Ishikawa (cell line): ENCODE measurements around the gene TNFSF4.

Experiments
- CEBPB ChIP-seq: IDR thresholded peaks from 2 replicates; pipeline ENCODE4 v1.6.1; 2012
- CREB1 ChIP-seq: IDR thresholded peaks from 2 replicates; pipeline ENCODE4 v1.6.1; 2012; ENCODE audit warnings: low read depth
- EGR1 ChIP-seq: IDR thresholded peaks from 2 replicates; pipeline ENCODE4 v1.6.1; 2012
- EP300 ChIP-seq: IDR thresholded peaks from 2 replicates; pipeline ENCODE4 v1.6.1; 2012; ENCODE audit warnings: borderline replicate concordance
- FOXM1 ChIP-seq: IDR thresholded peaks from 2 replicates; pipeline ENCODE4 v1.6.1; 2012; ENCODE audit warnings: low read depth, borderline replicate concordance
- NFIC ChIP-seq: IDR thresholded peaks from 2 replicates; pipeline ENCODE4 v1.6.1; 2012
- RAD21 ChIP-seq: IDR thresholded peaks from 2 replicates; pipeline ENCODE4 v1.6.1; 2012; ENCODE audit warnings: low read depth
- TAF1 ChIP-seq: IDR thresholded peaks from 2 replicates; pipeline ENCODE4 v1.6.1; 2012; ENCODE audit warnings: low read depth, mild to moderate bottlenecking
- TCF12 ChIP-seq: IDR thresholded peaks from 2 replicates; pipeline ENCODE4 v1.6.1; 2012; ENCODE audit warnings: low read depth
- TEAD4 ChIP-seq: IDR thresholded peaks from 2 replicates; pipeline ENCODE4 v1.6.1; 2012
- YY1 ChIP-seq: IDR thresholded peaks from 2 replicates; pipeline ENCODE4 v1.6.1; 2012; ENCODE audit warnings: low read depth
- ZBTB7A ChIP-seq: IDR thresholded peaks from 2 replicates; pipeline ENCODE4 v1.6.1; 2012; ENCODE audit warnings: low read depth
- TF ChIP-seq, protein P1 (sequence below): IDR thresholded peaks from 2 replicates; pipeline ENCODE4 v1.6.1; 2012
- TF ChIP-seq, protein P2 (sequence below): IDR thresholded peaks from 2 replicates; pipeline ENCODE4 v1.6.1; 2012
- TF ChIP-seq, protein P3 (sequence below): IDR thresholded peaks from 2 replicates; pipeline ENCODE4 v1.6.1; 2012; ENCODE audit warnings: low read depth, mild to moderate bottlenecking

Gene TNFSF4

DNA sequence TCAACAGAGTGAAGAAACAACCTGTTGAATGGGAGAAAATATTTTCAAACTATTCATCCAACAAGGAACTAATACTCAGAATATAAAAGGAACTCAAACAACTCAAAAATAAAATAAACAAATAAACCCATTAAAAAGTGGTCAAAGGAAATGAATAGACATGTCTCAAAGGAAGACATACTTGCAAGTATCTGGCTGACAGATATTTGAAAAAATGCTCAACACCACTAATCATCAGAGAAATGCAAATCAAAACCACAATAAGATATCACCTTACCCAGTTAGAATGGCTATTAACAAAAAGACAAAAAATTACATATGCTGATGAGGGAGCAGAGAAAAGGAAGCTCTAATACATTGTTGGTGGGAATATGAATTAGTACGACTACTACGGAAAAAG lies 38.2 kb downstream of the TNFSF4 start:
- TF ChIP-seq TCF12, result no peak
- TF ChIP-seq, protein P1, sequence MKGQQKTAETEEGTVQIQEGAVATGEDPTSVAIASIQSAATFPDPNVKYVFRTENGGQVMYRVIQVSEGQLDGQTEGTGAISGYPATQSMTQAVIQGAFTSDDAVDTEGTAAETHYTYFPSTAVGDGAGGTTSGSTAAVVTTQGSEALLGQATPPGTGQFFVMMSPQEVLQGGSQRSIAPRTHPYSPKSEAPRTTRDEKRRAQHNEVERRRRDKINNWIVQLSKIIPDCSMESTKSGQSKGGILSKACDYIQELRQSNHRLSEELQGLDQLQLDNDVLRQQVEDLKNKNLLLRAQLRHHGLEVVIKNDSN, result no peak
- TF ChIP-seq, protein P2, sequence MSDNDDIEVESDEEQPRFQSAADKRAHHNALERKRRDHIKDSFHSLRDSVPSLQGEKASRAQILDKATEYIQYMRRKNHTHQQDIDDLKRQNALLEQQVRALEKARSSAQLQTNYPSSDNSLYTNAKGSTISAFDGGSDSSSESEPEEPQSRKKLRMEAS, result no peak

DNA sequence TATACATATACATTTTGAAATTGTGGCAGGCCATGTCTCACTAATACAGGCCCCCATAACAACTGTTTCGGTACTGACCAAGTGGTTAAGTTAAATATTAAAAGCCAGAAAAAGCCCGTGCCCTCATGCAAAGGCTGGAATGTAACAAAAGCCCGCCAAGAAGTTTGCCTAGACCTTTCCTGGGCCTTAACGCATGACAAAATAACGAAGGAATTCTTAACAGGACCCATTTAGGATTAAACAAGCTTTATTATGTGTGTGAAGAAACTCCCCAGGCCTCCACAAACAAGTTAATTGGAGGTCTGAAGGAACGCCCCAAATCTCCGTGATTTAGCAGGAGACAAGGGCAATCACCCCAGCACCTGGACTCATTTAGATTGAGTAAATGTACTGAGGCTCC lies 42.4 kb downstream of the TNFSF4 start:
- TF ChIP-seq, protein P1, result no peak
- TF ChIP-seq, protein P2, result no peak
- TF ChIP-seq RAD21 (no peak), EGR1 (no peak), CREB1 (no peak), CEBPB (no peak), NFIC (no peak), TEAD4 (no peak), YY1 (no peak), FOXM1 (no peak), TAF1 (no peak), TCF12 (no peak), EP300 (no peak)

DNA sequence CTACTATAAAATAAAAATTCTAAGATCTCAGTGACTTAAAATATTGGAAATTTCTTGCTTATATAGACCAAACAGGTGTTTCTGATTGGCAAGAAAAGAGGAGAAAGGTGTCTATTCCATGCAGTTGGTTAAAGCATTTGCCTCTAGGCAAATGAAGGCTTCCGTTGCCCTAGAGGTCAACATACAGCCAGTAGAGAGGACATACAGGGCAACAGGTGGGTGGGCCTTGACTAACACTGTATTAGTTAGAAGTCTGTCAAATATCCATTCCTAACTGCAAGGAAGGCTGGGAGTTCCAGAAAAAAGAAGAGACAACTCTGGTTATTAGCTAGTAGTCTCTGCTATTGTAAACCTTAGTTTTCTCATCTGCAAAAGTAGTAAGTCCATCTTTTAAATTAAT lies 43.0 kb downstream of the TNFSF4 start:
- TF ChIP-seq RAD21 (no peak), NFIC (no peak), TCF12 (no peak), EGR1 (no peak), YY1 (no peak), EP300 (no peak), FOXM1 (no peak), CEBPB (no peak), TEAD4 (no peak), TAF1 (no peak), ZBTB7A (no peak), CREB1 (no peak)
- TF ChIP-seq, protein P2, result no peak
- TF ChIP-seq, protein P3, sequence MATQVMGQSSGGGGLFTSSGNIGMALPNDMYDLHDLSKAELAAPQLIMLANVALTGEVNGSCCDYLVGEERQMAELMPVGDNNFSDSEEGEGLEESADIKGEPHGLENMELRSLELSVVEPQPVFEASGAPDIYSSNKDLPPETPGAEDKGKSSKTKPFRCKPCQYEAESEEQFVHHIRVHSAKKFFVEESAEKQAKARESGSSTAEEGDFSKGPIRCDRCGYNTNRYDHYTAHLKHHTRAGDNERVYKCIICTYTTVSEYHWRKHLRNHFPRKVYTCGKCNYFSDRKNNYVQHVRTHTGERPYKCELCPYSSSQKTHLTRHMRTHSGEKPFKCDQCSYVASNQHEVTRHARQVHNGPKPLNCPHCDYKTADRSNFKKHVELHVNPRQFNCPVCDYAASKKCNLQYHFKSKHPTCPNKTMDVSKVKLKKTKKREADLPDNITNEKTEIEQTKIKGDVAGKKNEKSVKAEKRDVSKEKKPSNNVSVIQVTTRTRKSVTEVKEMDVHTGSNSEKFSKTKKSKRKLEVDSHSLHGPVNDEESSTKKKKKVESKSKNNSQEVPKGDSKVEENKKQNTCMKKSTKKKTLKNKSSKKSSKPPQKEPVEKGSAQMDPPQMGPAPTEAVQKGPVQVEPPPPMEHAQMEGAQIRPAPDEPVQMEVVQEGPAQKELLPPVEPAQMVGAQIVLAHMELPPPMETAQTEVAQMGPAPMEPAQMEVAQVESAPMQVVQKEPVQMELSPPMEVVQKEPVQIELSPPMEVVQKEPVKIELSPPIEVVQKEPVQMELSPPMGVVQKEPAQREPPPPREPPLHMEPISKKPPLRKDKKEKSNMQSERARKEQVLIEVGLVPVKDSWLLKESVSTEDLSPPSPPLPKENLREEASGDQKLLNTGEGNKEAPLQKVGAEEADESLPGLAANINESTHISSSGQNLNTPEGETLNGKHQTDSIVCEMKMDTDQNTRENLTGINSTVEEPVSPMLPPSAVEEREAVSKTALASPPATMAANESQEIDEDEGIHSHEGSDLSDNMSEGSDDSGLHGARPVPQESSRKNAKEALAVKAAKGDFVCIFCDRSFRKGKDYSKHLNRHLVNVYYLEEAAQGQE, result no peak
- TF ChIP-seq, protein P1, result no peak

DNA sequence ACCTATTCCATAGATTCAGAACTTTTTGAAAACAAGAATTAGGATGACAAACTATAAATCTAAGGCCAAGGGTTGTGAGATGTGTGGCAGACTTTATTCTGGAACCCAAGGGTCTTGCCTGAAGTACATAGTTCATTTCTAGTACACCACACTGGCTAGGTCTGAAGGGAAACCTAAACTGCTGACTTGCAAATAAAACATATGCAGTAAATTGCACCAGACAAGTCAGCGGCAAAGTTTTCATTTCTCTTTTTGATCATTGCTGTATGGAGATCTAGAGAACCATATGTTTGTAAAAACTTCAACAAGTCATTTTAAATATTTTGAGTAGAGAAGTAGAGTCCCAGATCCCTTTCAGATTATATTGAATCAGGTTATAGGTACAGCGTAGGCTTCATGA lies 43.9 kb downstream of the TNFSF4 start:
- TF ChIP-seq TCF12 (no peak), RAD21 (no peak), TEAD4 (no peak), CREB1 (no peak), TAF1 (no peak), YY1 (no peak), FOXM1 (no peak)
- TF ChIP-seq, protein P2, result no peak

DNA sequence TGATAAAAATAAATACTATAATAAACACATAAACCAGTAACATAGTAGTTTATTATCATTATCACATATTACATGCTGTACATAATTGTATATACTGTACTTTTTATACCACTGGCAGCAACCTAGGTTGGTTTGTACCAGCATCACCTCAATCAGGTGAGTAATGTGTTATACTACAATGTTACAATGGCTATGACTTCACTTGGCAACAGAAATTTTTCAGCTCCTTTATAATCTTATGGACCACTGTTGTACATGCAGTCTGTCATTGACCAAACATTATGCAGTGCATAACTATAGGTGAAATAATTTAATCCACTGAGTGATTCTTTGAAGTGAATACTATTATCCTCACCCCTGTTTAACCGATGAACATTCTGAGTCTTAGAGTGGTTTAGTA lies 44.5 kb downstream of the TNFSF4 start:
- TF ChIP-seq NFIC (no peak), FOXM1 (no peak), EGR1 (no peak), CREB1 (no peak), TAF1 (no peak)
- TF ChIP-seq, protein P2, result no peak
- TF ChIP-seq, protein P3, result no peak
